Activated CD4-positive, alpha-beta T cell treated with anti-CD3 and anti-CD28 coated beads, Interleukin-2, Interleukin-4, amounts not matched to agents 100 ng/mL and 50 ng/mL, durations not matched to agents 16 hours and 8 hours (primary cell): ENCODE results near the gene ME2.
"Not testable (repeated sequence)": the region's sequence is repeated elsewhere in the genome, so short reads cannot be mapped to it uniquely, and the experiment has no call there.

Source experiments
- DNase-seq: peaks from one replicate; pipeline ENCODE4 v3.0.0-alpha.2; 2020; ENCODE audit warnings: low spot score

Gene ME2

GRCh38 chr18:50862401-50862800 lies 16.5 kb upstream of the ME2 start:
- DNase-seq = no peak

GRCh38 chr18:50863840-50864375 lies 15.0 kb upstream of the ME2 start:
- DNase-seq = no peak

DNA sequence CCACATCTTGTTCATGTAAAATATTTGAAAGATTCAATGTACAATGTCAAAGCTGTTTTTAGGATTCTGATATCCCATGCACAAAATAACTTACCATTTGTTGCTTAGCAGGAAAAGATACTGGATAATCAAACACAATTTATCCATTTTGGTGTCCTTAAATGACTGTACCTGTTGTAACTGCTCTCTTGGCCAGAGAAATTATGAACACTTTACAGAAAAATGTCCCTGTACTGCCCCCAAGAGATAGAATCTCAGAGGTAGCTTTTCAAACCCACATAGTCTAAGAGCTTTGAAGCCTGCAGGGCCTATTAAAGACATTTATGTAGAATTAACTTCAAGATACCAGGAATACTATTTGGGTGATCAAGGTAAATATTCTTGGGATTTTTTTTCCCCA lies 12.2 kb upstream of the ME2 start:
- DNase-seq = no peak

DNA sequence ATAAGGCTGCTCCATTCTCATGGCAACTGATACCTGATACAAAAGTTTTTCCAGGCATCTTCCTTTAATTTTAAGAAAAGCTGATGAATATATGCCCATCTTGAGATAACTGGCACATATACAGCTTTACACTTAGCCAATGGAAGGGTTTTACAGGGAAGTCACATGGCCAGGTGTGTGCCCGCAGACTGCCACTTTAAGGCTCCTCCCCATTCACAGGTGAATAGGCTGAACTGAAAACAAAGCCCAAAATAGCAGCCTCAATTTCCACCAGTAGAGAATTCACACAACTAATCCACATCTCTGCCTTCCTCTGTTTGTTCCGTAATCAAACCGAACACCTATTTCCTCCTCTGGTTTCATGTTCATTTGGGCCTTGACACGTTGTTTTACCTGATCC lies 9.8 kb upstream of the ME2 start:
- DNase-seq = no peak

DNA sequence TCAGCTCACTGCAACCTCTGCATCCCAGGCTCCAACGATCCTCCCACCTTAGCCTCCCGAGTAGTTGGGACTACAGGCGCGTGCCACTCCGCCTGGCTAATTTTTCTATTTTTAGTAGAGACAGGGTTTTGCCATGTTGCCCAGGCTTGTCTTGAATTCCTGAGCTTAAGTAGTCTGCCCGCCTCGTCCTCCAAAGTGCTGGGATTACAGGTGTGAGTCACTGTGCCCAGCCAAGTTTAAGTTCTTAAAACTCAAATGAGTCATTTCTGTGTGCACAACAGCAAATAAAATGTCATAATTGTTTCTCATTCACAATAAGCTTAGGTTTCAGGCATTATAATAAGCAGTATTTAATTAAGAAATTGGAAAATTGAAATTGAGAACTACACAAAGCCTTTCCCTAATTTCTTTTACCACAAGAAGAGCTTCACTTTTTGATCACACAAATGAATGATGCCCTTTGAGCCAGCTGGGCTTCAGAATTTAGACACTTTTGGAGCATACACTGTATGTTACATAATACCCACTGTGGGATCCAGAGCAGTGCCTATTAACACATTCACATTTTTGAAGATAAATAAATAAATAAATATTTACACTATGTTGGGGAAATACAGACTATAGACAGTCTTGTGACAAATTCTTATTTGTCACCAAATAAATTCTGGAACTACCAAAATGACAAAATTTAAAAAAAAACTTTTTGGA lies 8.6 kb upstream of the ME2 start:
- no peak for DNase-seq

GRCh38 chr18:50871846-50872245 lies 7.1 kb upstream of the ME2 start:
- DNase-seq = no peak

GRCh38 chr18:50875966-50876536 lies 2.9 kb upstream of the ME2 start:
- no peak for DNase-seq

GRCh38 chr18:50877545-50878265 lies 1.2 kb upstream of the ME2 start:
- no peak for DNase-seq

GRCh38 chr18:50879302-50880118 lies 592 bp downstream of the ME2 start:
- peak; percentile 28 for DNase-seq

DNA sequence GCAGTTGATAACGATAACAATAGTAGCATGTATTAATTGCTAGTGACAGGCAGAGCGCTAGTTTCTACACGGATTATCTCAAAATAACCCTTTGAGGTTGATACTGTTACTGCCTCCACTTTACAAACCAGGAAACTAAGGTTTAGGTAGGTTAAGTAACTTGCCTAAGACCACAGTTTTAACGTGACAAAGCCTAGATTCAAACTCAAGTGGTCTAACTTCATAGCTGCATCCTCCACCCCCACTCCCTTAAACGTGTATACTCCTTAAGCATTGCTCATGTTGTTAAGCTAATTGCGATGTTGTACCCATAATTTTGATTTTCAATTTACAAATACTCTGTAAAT lies 1.2 kb downstream of the ME2 start:
- no peak for DNase-seq

DNA sequence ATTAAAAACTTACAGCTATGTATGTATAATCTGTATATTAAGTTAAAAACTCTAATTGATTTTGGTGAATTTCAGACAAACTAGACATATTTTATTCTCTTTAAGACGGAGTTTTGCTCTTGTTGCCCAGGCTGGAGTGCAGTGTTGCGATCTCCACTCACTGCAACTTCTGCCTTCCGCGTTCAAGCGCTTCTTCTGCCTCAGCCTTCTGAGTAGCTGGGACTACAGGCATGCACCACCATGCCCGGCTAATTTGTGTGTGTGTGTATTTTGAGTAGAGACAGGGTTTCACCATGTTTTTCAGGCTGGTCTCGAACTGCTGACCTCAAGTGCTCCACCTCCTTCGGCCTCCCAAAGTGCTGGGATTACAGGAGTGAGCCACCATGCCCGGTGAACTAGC lies 2.0 kb downstream of the ME2 start:
- not testable (repeated sequence) for DNase-seq

DNA sequence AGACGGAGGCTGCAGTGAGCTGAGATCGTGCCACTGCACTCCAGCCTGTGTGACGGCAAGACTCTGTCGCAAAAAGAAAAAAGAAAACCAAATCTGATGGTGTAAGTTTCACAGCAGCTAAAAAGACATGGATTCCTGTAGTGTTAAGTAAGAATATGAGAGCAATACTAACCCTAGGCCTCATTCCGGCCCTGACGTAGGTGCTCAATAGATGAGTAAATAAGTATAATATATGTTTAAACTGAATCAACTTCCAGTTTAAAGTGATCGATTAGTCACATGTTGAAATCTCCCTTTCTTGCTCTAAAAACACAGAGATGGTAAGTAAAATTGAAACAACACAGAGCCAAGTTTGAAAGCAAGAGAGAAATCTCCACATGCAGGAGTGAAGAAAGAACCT lies 8.0 kb downstream of the ME2 start:
- peak; percentile 43 for DNase-seq

- no peak for DNase-seq
Measured at GRCh38 chr18:50895350-50896045, 16.6 kb downstream of the ME2 start.

DNA sequence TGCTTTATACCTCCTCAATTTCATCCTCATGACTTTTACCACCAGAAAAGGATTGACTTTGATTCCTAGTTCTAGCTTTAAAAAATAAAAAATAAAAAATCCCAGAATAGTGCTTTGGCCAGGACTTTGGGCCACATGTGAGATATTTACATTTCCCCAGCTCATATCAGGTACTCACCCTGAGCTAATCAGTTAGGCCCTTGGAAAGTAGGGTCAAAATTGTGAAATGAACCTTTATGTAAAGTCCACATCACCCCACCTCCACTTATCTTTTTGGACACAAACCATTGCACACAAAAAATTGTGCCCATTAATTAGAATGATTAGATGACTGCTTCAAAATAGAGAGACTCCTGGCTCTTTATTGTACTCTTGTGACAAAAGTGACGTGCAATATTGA lies 17.2 kb downstream of the ME2 start:
- no peak for DNase-seq

GRCh38 chr18:50898919-50899318 lies 20.0 kb downstream of the ME2 start:
- DNase-seq = peak; percentile 42

DNA sequence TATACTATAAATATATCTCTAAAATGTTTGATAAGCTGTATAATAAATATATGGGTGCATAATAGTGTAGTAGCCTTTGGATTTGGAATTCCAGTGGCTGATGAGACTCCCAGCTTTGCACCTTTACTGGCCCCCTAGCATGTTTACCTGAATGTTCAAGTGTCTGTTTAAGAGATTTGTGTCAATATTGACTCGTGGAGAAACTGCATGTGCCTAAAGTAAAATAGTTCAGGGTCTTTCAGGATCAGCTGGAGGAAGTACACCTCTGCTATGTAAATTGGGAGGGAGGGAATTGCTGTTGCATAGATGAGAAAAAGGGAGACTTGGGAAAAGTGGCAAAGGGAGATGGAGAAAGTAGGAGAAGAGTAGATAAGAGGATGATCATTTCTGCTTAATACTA lies 23.9 kb downstream of the ME2 start:
- DNase-seq = no peak

GRCh38 chr18:50906843-50907242 lies 27.9 kb downstream of the ME2 start:
- DNase-seq = no peak

- DNase-seq = no peak
Measured at GRCh38 chr18:50909261-50909660, 30.3 kb downstream of the ME2 start.

DNA sequence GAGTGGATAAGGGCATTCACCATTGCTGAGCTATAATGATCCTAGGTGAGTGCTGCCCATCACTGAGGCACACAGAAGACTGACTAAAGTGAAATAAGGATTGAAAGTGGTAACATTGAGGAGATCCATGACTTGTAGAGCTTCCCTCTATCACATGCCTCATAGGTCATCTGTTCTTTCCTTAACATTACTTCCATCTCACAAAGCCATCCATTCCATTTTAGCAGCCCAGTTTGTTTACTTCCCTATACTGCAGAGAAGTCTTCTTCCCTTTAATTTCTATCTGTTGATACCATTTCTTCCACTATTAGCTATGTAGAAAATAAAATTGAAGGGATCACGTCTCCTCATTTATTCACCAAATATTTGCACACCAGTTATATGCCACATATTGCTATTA lies 32.1 kb downstream of the ME2 start:
- no peak for DNase-seq

- DNase-seq = no peak
Measured at GRCh38 chr18:50917021-50917420, 38.1 kb downstream of the ME2 start.

DNA sequence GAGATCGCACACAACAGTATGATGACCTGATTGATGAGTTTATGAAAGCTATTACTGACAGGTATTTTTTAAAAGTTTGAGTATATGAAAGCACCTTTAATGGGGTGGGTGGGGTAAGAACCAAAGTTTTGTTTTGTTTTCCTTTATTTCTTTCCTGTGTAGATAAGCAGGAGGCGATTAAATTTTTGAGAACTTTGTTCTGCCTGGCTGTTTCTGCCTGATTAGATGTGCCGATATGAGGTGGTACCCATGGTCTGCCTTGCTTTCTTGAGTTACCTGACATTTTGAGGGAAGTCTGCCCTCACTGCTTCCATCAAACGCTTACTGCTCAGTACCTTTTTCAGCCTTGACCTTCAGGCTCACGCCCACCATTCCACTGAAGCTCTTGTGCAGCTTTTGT lies 39.2 kb downstream of the ME2 start:
- no peak for DNase-seq

- DNase-seq = no peak
Measured at GRCh38 chr18:50924372-50924771, 45.5 kb downstream of the ME2 start.
